Epithelial cell of proximal tubule (primary cell): ENCODE results near the gene SH3RF3. TPM values are rescaled to one million over a fixed set of nuclear protein-coding genes. Genes with fewer than 3 reads are reported as not detected.

ENCODE experiments used
- DNase-seq: peaks from one replicate; pipeline ENCODE4 v3.0.0-alpha.2; 2011; ENCODE audit warnings: low read depth
- H3K4me3 ChIP-seq: 2 replicates; pipeline ENCODE4 v1.5.1; 2011; ENCODE audit warnings: low read depth, mild to moderate bottlenecking, low read length
- CTCF ChIP-seq: conservative IDR thresholded peaks from 2 replicates; pipeline ENCODE4 v1.5.1; 2012; ENCODE audit warnings: low read depth, mild to moderate bottlenecking, low read length
- total RNA-seq: library from RNA; depleted of rRNA; stranded (reverse); fragments of >200 nt; gene quantifications from 2 replicates; pipeline ENCODE4 v1.2.3, GENCODE V29; 2015

Gene SH3RF3
- total RNA-seq, 1 donor from 2014 or later: 1.7 TPM

- H3K4me3 ChIP-seq: no peak overlapping the region
- no peak for DNase-seq
- TF ChIP-seq CTCF: no peak
Measured at GRCh38 chr2:109482361-109482861, 353.4 kb downstream of the SH3RF3 start.

DNA sequence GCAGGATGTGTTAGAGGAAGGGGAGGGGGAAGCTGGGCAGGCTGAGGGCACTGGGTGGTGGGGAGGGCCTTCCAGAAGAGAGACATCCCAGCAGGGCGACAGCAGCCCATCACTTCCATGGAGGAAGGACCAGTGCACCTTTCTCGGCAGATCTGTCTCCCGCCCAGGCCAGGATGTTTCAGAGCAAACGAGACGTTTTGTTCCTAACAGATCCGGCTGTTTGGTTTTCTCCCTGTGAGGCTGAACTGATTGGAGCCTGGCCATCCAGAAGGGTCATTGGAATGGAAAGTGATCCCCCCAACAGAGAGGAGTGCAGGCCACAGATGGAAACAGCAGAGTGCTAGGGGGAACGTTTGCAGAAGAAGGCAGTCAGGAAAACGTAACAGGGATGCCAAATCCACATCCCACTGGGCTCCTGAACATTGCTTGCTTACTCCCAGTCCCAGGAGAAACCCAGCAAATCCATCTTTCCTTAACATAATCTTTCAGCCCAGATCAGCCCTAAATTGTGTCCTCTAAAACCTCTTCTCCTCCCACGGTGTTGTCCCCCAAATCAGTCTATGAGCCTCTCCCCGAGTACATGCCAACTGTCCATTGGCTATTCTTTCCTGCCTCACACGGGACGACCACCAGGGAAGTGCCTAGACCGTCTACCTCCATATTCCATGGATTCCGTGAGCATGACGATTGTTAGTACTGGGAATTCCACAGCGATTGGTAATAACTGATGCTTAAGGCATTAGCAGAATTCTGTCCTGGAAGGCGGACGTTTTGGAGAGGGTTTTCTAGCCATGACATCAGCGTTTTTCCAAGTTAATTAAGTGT lies 357.9 kb downstream of the SH3RF3 start:
- DNase-seq: no peak
- no peak for TF ChIP-seq CTCF
- H3K4me3 ChIP-seq: no peak overlapping the region

GRCh38 chr2:109487536-109487869 lies 358.5 kb downstream of the SH3RF3 start:
- no peak for TF ChIP-seq CTCF
- DNase-seq: no peak
- no peak overlapping the region for H3K4me3 ChIP-seq

GRCh38 chr2:109487871-109488655 lies 359.1 kb downstream of the SH3RF3 start:
- no peak for DNase-seq
- no peak overlapping the region for H3K4me3 ChIP-seq
- TF ChIP-seq CTCF: no peak

GRCh38 chr2:109489296-109489695 lies 360.3 kb downstream of the SH3RF3 start:
- no peak overlapping the region for H3K4me3 ChIP-seq
- no peak for TF ChIP-seq CTCF
- DNase-seq: no peak

DNA sequence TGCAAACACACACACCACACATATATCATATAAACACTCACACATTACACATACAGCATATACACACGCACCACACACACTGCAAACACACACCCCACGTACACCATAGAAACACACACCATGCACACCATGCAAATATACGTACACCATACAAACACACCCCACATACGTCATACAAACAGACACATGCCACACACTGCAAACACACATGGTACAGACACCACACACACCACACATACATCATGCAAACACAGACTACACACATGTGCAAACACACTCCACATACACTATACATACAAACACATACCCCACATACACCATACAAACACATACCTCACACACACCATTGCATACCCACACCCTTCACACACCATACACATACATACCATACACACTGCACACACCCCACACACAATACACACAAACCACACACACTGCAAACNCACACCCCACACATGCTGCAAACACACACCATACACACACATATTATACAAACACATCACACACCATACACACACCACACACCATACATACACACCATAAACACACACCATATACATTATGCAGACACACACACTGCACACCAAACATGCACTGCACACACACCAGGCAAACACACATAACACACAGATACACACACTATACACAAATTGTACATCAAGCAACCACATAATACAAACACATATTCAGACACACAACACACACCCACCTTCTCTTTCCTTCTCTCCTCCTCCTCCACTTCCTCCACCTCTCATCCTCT lies 364.4 kb downstream of the SH3RF3 start:
- H3K4me3 ChIP-seq: no peak overlapping the region
- no peak for DNase-seq
- no peak for TF ChIP-seq CTCF
